NCI-H345 treated with DMSO at 0.1 percent for 48 hours (cell line): Measurements from ENCODE around the gene CKAP5.
"Not testable (repeated sequence)": the region's sequence is repeated elsewhere in the genome, so short reads cannot be mapped to it uniquely, and the experiment has no call there.

Experiments used
- DNase-seq: peaks from one replicate; lab custom pipeline; 2025; ENCODE audit not compliant: unreplicated experiment; lab: John Stamatoyannopoulos, UW

Gene CKAP5

DNA sequence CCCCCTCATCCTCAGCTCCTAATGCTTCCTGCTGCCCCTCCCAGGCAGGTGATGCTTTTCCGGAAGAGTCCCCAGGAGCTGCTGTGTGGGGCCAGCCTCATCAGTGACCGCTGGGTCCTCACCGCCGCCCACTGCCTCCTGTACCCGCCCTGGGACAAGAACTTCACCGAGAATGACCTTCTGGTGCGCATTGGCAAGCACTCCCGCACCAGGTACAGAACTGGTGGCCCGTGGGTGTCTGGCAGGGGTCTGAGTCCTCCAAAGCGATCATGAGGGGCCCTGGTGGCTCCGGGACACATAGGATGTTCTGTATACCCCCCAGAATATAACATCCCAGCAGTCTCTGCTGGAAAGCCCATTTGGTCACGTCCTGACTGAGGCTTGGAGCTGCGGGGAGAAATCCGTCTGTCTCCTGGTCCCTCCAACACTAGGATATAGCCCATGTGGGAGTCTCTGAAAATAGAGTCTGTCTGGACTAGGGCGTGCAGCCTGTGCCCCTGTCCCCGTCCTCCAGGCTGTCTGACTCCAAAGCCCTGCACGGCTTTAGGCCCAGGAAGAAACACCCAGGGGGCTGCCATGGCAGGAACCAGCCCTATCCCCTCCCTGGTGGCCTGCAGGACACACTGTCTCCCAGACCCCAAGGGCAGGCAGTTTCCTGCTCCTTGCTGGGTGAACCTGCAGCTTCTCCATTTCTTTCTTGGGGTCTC, 118.0 kb downstream of the CKAP5 start:
- no peak for DNase-seq

DNA sequence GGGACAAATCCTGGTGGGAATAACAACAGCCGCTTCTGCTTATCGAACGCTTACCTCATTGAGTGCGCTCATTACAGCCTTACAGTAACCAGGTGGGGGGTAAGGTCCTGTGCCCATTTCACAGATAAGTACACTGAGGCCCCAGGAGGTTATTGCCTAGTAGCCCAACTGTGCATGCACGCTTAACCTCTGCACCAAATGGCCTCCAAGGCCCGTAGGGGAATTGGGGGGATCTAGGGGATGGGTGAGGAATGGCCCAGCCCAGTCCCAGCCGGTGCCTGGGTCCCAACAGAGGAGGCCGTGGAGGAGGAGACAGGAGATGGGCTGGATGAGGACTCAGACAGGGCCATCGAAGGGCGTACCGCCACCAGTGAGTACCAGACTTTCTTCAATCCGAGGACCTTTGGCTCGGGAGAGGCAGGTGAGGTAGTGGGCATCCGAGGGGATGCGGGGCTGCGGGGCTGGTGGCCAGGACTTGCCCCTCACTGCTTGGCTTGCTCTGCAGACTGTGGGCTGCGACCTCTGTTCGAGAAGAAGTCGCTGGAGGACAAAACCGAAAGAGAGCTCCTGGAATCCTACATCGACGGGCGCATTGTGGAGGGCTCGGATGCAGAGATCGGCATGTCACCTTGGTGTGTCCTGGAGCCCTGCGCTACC, 119.7 kb downstream of the CKAP5 start:
- no peak for DNase-seq

DNA sequence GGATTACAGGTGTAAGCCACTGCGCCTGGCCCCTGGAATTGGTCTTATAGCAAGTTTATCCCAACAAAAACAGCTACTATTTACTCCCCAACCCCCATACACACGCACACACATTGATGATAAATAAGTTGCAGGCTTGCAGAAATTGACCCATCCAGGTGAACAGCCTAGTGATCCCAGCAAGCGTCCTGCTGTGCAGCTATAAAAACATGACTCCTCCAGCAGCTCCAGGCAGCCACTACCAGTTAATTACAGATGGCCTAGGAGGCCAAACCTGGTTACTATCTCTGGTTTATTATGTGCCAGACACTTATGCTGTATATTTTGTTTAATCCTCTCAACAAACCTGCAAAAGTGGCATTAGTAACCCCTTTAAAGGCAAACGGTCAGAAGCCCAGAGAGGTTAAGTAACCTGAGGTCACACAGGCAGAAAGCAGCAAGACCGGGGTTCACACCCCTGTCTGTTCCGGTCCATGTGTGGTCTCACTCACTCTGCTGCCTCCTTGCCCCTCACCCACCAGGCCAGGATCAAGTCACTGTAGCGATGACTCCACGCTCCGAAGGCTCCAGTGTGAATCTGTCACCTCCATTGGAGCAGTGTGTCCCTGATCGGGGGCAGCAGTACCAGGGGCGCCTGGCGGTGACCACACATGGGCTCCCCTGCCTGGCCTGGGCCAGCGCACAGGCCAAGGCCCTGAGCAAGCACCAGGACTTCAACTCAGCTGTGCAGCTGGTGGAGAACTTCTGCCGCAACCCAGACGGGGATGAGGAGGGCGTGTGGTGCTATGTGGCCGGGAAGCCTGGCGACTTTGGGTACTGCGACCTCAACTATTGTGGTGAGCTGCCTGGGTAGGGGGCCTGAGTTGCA, 120.5 kb downstream of the CKAP5 start:
- DNase-seq, result no peak

DNA sequence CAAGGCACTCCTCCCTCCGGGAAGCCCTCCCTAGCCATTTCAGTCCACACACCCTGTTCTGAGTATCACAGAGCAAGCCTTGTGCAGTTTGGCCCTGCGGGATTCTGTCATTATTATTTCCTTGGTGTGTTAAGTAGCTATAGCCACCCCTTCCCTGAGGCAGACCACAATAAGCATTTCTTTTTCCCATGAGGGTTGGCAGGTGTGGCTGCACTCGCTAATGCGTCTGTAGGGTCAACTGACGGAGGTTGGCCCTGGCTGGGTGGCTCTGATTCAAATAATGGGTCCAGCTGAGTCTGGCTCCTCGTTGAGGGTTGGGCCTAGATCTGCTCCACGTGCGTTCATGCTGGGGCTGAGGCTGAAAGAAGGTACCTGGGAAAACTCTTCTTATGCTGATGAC, 122.0 kb downstream of the CKAP5 start:
- no peak for DNase-seq

DNA sequence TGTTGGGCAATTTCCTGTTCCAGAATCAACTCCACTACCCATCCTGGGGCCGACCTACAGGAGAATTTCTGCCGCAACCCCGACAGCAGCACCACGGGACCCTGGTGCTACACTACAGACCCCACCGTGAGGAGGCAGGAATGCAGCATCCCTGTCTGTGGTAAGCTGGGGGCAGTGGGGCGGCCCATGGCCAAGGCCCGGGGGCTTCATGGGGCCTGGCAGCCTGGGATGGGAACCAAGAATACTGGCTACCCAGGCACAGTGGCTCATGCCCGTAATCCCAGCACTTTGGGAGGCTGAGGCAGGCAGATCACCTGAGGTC, 122.8 kb downstream of the CKAP5 start:
- DNase-seq, result no peak

DNA sequence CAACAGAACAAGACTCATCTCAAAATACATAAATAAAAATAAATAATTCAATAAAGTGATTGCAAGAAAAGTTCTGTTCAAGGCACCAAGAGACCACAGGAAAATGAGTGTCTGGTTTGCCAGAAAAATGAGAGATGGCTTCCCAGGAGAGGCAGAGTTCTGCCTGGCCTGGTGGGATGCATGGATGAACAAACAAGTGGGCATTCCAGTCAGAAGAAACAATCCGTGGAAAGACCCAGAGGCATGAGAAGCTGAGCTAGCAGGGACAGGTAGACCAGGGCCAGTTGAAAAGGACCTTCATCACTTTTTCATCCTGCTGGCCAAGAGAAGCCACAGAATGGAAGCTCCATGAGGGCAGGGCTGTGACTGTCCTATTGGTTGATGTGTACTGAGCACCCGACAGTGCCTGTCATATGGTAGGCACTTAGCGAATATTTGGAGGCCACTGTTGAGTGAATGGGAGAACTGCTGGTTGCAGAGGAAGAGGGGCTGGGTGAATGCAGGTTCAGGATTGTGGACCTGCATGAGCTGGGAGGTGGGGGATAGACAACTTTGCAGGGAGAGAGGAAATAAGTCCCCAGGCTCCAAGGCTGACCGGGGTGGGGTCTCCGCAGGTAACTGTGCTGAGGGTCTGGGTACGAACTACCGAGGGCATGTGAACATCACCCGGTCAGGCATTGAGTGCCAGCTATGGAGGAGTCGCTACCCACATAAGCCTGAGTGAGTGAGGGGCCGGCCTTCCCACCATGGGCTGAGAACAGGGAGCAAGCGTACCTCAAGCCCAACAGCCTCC, 123.3 kb downstream of the CKAP5 start:
- no peak for DNase-seq

DNA sequence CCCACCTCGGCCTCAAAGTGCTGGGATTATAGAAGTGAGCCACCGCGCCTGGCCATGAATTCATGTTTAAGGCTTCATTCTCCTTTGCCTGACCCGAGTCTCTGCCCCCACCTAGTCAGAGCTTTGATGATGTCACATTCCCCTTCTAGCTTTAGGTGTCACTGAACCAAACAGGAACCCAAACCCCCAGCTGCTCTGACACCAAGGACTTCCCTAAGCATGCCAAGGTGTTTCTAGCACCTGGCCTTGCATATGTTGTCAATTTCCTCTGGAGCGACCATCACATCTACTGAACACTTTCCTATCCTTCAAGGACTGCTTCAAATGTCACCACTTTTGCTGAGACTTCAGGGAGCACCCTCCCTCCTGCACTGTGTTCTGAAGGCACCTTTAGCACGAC, 124.8 kb downstream of the CKAP5 start:
- no peak for DNase-seq

DNA sequence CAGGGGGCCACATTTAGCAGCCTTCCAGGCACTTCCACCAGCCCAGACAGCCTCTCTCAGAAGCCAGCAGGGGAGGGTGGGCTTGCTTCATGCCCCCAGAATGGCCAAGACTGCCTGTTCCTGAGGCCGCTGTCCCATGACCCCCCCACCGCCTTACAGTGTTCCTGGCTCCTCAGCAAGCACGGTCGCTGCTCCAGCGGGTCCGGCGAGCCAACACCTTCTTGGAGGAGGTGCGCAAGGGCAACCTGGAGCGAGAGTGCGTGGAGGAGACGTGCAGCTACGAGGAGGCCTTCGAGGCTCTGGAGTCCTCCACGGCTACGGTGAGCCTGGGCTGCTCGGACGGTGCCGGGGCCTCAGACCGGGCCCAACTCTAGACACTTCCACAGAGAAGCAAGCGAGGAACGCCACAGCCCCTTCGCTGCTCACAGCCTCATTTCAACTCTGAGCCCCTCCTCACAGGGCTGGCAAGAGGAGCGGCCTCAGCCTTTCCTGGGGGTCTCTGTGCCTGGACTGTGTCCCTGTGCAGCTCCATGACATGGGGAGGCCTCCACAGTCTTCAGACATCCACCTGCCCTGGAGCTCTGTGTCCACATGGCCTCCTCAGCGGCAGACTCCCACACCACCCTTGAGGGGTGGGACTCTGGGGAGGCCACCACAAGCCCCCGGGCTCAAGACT, 126.4 kb downstream of the CKAP5 start:
- no peak for DNase-seq

DNA sequence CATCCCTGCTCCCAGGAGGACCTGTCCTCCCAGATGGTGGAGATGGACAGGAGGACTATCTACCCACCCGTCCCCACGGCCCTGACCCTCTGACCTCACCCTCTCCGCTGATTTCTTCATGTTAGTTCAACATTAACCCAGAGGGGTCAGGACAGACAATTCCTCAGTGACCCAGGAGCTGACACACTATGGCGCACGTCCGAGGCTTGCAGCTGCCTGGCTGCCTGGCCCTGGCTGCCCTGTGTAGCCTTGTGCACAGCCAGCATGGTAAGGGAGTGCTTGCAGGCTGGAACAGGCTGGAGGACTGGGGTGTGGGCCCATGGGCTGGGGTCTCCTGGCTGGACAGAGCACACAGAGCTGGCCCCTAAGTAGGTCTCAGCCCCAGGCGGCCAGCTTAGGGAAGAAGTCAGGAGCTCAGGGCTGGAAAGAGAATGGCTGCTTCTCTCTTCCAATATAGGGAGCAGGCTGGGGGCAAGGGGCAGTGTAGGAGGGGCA, 127.0 kb downstream of the CKAP5 start, which contains the start of gene F2:
F2 (plus strand) TSS at position 166 of the 495 bp plus-strand sequence; CDS start at position 189, 23 bp downstream.
- DNase-seq, result no peak

DNA sequence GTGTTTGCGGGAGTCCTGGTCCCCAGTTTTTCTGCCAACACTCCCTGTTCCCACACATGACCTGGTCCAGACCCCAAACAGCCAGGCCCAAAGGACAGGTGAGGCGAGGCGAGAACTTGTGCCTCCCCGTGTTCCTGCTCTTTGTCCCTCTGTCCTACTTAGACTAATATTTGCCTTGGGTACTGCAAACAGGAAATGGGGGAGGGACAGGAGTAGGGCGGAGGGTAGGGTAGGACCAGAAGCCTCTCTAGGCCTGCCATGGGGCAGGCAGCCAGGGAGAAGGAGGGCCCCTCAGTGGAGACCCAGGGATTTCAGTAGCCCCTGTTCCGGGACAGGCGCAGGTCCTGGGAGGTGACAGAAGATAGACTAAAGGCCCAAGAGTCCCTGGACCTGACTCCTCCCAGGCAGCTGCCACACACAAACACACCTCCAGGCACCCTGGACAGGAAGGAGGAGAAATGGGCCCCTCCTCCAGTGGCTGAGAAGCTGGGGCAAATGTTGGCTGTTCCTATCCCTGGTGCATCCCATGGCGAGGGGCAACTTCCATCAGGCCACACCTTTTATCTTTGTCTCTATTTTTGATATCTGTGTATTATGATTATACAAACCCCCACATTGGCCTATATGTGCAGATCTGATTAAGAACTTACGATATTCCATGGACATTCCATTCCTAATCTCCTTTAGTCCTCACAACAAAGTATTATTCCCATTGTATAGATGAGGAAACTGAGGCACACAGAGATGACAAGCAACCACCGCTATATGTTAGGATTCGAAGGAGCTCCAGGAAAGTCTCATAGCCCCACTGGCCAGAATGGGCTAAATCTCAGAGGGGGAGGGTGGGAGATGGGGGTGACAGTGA, 127.7 kb downstream of the CKAP5 start:
- no peak for DNase-seq

DNA sequence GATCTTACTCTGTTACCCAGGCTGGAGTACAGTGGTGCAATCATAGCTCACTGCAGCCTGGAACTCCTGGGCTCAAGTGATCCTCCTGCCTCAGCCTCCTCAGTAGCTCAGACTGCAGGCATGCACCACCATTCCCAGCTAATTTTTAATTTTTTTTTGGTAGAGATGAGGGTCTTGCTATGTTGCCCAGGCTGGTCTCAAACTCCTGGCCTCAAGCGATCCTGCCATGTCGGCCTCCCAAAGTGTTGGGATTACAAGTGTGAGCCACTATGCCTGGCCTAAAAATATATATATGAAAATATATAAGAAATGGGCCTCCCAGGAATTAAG, 128.3 kb downstream of the CKAP5 start:
- not testable (repeated sequence) for DNase-seq

DNA sequence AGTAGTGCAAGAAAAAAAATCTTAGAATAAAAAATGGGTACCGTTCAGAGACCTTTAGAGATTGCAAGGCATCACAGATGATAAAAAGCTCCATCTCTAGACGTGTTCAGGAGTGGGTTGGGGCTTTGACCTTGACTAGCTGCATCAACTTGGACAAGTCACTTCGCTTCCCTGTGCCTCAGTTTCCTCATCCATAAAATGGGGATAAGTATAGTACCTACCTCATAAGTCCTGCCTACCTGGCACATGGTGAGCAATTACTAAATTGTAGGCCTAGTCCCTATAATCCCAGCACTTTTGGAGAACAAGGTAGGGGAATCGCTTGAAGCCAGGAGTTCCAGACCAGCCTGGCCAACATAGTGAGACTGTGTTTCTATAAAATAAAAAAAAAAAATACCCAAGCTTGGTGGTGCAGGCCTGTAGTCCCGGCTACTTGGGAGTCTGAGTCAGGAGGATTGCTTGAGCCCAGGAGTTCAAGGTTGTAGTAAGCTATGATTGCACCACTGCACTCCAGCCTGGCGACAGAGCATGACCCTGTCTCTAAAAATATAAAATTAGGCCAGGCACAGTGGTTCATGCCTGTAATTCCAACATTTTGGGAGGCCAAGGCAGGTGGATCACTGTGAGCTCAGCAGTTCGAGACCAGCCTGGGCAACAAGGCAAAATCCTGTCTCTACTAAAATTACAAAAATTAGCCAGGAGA, 133.1 kb downstream of the CKAP5 start:
- DNase-seq, result no peak

DNA sequence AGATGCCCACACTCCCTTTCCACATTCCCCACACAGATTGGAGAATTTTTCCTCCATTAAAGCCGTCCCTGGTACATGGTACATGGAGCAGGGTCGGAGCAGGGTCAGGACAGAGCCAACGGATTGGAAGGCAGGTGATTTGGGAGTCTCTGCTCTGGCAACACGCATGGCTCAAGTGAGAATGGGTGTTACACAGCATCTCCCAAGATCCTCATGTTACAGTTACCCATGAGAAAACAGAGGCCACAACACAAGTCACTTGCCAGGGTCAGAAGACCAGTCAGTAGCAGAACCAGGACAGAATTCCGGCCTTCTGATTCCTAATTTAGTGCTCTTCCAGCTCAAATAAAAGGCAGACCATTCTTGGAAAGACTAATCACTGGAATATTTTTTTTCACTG, 134.8 kb downstream of the CKAP5 start:
- DNase-seq, result no peak

DNA sequence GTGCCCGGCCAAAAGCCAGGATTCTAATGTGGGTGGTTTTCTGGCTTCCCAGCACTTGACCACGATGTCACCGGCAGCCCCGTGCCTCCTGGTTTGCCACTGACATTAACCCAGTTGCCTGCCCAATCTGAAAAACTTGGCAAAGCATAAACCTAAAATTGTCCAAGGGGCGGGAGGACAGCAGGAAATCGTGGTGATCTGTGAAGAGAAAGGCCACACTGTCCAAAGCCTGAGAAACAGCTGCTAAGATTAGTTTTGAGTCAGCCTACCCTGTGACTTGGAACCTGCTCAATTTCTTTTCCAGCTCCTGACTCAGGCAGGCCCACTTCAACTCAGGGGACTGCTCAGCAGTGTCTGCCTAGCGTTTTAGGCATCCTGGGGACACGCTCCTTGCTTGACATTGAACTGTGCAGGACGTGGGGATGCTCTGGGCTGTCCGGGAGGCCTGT, 135.2 kb downstream of the CKAP5 start:
- DNase-seq, result no peak

DNA sequence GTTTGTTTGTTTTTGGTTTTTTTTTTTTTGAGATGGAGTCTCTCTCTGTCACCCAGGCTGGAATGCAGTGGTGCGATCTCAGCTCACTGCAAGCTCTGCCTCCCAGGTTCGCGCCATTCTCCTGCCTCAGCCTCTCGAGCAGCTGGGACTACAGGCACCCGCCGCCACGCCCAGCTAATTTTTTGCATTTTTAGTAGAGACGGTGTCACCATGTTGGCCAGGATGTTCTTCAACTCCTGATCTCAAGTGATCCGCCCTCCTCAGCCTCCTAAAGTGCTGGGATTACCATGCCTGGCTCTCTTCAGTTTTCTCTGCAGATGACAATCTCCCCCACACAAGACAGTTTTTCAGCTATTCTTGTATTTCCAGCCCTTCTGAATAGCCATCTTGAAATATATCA, 136.7 kb downstream of the CKAP5 start:
- DNase-seq, result not testable (repeated sequence)

DNA sequence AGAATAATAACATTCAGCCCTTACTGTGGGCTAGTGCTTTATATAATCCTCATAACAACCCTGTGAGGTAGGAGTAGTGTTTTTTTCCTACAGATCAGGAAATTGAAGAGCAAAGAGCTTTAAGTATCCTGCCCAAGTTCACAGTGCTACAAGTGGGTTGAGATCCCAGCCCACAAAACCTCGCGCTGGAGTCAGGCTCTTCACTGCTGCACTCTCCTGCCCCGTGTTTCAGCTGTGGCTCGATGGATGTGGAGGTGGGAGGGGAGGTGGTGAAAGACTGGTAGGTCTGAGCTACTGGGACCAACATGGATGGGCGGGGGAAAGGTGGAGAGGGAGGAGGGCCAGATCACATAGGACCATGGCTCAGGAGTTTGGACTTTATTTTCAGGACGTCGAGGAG, 139.2 kb downstream of the CKAP5 start:
- DNase-seq, result no peak

DNA sequence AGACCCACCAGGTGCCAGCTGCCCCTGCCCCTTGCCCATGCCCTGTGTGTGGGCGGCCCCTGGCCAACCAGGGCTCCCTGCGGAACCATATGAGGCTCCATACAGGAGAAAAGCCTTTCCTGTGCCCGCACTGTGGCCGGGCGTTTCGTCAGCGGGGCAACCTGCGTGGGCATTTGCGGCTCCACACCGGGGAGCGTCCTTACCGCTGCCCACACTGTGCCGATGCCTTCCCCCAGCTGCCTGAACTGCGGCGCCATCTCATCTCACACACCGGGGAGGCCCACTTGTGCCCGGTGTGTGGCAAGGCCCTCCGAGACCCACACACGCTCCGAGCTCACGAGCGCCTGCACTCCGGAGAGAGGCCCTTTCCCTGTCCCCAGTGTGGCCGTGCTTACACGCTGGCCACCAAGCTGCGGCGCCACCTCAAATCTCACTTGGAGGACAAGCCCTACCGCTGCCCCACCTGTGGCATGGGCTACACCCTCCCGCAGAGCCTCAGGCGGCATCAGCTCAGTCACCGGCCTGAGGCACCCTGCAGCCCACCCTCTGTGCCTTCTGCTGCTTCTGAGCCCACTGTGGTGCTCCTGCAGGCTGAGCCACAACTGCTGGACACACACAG, 140.9 kb downstream of the CKAP5 start:
- no peak for DNase-seq

DNA sequence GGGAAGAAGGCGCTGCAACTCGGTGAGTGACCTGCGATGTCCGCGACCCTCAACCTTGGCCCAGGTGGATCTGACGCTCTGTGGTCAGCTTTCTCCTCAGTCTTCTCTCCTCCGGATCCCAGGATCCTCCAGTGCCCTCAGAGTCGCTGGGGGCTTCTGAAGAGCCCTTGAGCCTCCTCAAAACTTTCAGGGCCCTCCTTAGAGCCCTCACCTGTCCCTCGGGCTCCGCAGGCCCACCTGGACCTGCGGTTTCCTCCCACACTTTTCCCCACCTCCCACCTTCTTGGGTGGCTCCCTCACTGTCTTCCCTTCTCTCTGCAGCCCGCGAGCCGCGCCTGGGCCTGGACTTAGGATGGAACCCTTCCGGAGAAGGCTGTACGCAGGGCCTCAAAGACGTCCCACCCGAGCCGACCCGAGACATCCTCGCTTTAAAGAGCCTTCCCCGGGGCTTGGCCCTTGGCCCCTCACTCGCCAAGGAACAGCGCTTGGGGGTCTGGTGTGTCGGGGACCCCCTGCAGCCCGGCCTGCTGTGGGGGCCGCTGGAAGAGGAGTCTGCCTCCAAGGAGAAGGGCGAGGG, 144.9 kb downstream of the CKAP5 start:
- no peak for DNase-seq
